Suprapubic skin (tissue), 4 donors: Measurements from ENCODE around the gene NAA40. TPM values are rescaled to one million over a fixed set of nuclear protein-coding genes. Genes with fewer than 3 reads are reported as not detected.

Experiments
- DNase-seq, 2 donors: peaks; one replicate each; pipeline ENCODE4 v3.0.0-alpha.2; 2019; ENCODE audit warnings: low spot score in 2 of 2
- H3K27ac ChIP-seq: fragments of 200-600 bp; sonication (generic); one replicate; pipeline ENCODE4 v1.5.1; 2019
- H3K27me3 ChIP-seq: fragments of 200-600 bp; sonication (generic); one replicate; pipeline ENCODE4 v1.5.1; 2019
- H3K36me3 ChIP-seq: fragments of 200-600 bp; sonication (generic); one replicate; pipeline ENCODE4 v1.5.1; 2019
- H3K4me1 ChIP-seq: fragments of 200-600 bp; sonication (generic); one replicate; pipeline ENCODE4 v1.5.1; 2019
- H3K4me3 ChIP-seq: fragments of 200-600 bp; sonication (generic); one replicate; pipeline ENCODE4 v1.5.1; 2019; ENCODE audit warnings: mild to moderate bottlenecking
- H3K9me3 ChIP-seq: fragments of 200-600 bp; sonication (generic); one replicate; pipeline ENCODE4 v1.5.1; 2019
- CTCF ChIP-seq, 2 donors: fragments of 200-600 bp in 1 of 2; fragments of 450-650 bp in 1 of 2; sonication (generic) in 1 of 2; IDR thresholded peaks; one replicate each; pipeline ENCODE4 v1.5.1; 2016 to 2019; ENCODE audit warnings: antibody characterized with exemption in 2 of 2, mild to moderate bottlenecking in 1 of 2, moderate library complexity in 1 of 2
- EP300 ChIP-seq: sonication (generic); formaldehyde crosslinking; IDR thresholded peaks from one replicate; pipeline ENCODE4 v1.6.1; 2017; ENCODE audit warnings: antibody characterized with exemption
- POLR2A ChIP-seq, 2 donors: fragments of 450-650 bp; IDR thresholded peaks; one replicate each; pipeline ENCODE4 v1.6.1; 2017; ENCODE audit warnings: antibody characterized with exemption in 2 of 2, mild to moderate bottlenecking in 2 of 2, moderate library complexity in 2 of 2
- POLR2AphosphoS5 ChIP-seq, 3 donors: sonication (generic); formaldehyde crosslinking; IDR thresholded peaks; one replicate each; pipeline ENCODE4 v1.6.1; 2017; ENCODE audit warnings: antibody characterized with exemption in 3 of 3
- WGBS: methylation state at CpG from one replicate; pipeline ENCODE4 v1.1.5; 2018; 5-methylcytosine and 5-hydroxymethylcytosine counted together
- total RNA-seq, 4 donors: library from RNA; depleted of rRNA; stranded (reverse); fragments of >200 nt; gene quantifications; one replicate each; pipeline ENCODE4 v1.1.0, GENCODE V29; 2016

NAA40 gene
- total RNA-seq, 4 donors from 2014 or later: 5.4 to 19.2 (median 8.2) TPM

- Histone ChIP-seq H3K9me3 (no peaks in the 10 kb centered on the region), H3K36me3 (peaks cover 32% of the 10 kb centered on the region), H3K27ac (no peak overlapping the region), H3K4me1 (peaks cover 39% of the 10 kb centered on the region), H3K4me3 (no peak overlapping the region), H3K27me3 (no peaks in the 10 kb centered on the region)
- 90% methylated on average over 2 of the region's 7 CpGs for WGBS
- no peak for DNase-seq
- TF ChIP-seq POLR2A (IDR thresholded peaks at IDR 0.05) (no peak), EP300 (no peak), CTCF (IDR thresholded peaks at IDR 0.05) (no peak), POLR2AphosphoS5 (IDR thresholded peaks at IDR 0.05) (no peak)
These were observed 26.1 kb upstream of the NAA40 start for GRCh38 chr11:63912678-63913077.

DNA sequence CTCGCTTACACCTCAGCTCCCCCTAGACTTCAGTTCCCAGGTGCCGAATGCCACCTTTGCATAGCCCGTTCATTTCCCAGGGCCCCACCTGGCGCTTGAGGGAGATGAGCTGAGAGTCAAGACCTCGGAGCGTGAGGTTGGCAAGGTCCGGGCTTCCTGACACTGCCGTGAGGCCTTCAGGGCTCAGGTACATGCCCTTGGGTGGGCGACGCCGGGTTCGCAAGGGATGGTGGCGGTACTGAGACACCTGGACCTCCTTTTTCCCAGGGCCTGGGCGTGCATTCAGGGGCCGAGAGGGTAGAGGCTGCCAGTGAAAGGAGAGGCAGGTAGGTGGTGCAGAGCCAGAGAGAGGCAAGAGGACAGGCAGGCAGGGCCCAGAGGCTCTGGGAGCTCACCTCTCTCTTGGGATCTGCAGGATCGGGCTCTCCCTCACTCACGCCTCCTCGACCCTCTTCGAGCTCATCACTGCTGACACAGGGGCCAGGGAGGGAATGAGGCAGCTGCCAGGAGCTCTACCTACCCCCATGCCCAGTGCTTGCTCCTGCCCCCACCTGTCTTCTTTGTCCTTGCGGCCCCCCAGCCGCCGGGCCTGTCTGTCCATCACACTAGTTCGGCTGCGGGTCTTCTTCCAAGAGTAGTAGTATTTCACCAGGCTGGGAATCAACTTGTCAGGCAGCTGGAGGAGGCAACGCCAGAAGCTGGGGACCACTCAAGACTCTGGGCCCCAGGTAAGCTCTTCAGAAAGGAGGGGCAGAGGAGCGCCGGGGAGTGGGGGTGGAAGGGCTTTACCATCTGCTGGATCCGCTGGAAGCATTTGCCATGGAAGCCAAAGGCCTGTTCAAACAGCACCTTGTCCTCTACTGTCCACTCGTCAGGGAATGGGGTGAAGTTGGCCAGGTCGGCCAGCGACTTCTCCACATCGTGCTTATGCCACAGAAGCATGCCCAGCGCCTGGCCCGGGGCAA is 24.7 kb upstream of the NAA40 start:
- DNase-seq: no peak
- H3K36me3 ChIP-seq: peaks cover 18% of the 10 kb centered on the region
- no peak overlapping the region for H3K27ac ChIP-seq
- TF ChIP-seq POLR2AphosphoS5 (IDR thresholded peaks at IDR 0.05) (no peak), POLR2A (IDR thresholded peaks at IDR 0.05) (no peak), CTCF (IDR thresholded peaks at IDR 0.05) (no peak)
- peaks cover 43% of the 10 kb centered on the region for H3K4me1 ChIP-seq
- WGBS: 86% methylated on average over 31 of the region's 34 CpGs
- H3K4me3 ChIP-seq: no peak overlapping the region
- H3K27me3 ChIP-seq: no peaks in the 10 kb centered on the region
- H3K9me3 ChIP-seq: no peaks in the 10 kb centered on the region

DNA sequence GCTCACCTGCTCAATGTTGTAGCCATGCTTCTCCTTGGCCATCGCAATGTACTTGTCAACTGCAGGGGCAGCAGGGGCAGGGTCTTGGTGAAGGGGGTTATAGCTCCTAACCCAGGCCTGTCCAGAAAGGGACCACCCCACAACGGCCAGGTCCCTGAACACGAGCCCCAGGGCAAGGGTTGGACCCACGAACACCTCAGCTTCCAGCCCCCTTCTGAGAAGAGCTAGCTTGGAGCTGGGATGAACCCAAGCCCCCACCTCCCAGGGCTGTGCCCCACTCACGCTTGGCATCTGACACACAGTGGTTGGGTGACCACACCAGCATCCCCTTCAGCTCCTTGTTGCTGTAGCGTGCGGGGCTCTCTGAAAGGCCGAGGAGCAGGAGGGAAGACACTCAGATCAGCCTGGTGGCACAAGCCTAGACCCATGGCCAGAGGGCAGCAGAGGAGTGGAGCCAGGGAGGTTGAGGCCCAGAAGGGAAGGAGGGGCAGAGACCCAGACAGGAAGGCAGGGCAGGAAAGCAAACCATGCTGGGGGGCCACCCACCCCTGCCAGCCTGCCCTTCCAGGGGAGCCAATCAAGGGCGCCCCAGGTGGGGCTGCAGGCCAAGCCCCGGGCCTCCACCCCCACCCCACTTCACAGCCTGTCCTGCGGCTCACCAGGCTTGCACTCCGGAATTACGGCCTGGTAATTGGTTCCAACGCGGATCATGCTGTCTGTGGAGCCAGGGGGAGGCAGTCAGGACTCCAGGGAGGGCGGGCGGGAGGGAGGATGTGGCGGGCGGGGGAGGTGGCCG is 23.7 kb upstream of the NAA40 start:
- no peak for DNase-seq
- H3K36me3 ChIP-seq: peaks cover 9% of the 10 kb centered on the region
- TF ChIP-seq EP300 (no peak), CTCF (IDR thresholded peaks at IDR 0.05) (no peak), POLR2A (IDR thresholded peaks at IDR 0.05) (no peak), POLR2AphosphoS5 (IDR thresholded peaks at IDR 0.05) (no peak)
- no peaks in the 10 kb centered on the region for H3K27me3 ChIP-seq
- H3K27ac ChIP-seq: no peak overlapping the region
- no peak overlapping the region for H3K4me3 ChIP-seq
- WGBS: 88% methylated on average over 8 of the region's 20 CpGs
- H3K9me3 ChIP-seq: no peaks in the 10 kb centered on the region
- peaks cover 49% of the 10 kb centered on the region for H3K4me1 ChIP-seq

GRCh38 chr11:63915961-63916836 is 22.6 kb upstream of the NAA40 start:
- Histone ChIP-seq H3K4me1 (peaks cover 53% of the 10 kb centered on the region), H3K27me3 (no peaks in the 10 kb centered on the region), H3K9me3 (no peaks in the 10 kb centered on the region), H3K27ac (no peak overlapping the region), H3K4me3 (peak overlapping the region; percentile 57), H3K36me3 (peaks cover 7% of the 10 kb centered on the region)
- peak in 1 of 2 donors; percentile 59 for TF ChIP-seq CTCF (IDR thresholded peaks at IDR 0.05)
- TF ChIP-seq POLR2A (IDR thresholded peaks at IDR 0.05): no peak
- DNase-seq: no peak
- WGBS: 1% methylated on average over 18 of the region's 56 CpGs
